IMR-90 (cell line): ENCODE measurements around the gene ASXL2. TPM values are rescaled to one million over a fixed set of nuclear protein-coding genes. Genes with fewer than 3 reads are reported as not detected.

Experiments
- ATAC-seq: fragments of 200-7000 bp; cut with Tn5 transposase; 2 replicates; pipeline ENCODE4 v1.9.1; 2020; ENCODE audit warnings: low read depth, mild to moderate bottlenecking, moderate library complexity
- BruUV-seq: library from RNA; stranded (reverse); fragments of 400-500 nt; replicated peaks from 2 replicates; lab custom pipeline; 2021; lab: Mats Ljungman, UMichigan
- CTCF ChIA-PET: fragments of 300-600 bp; formaldehyde crosslinking; extraction: SDS; loops from one replicate; lab custom pipeline; 2021; ENCODE audit warnings: antibody characterized with exemption; lab: Yijun Ruan, JAX
- POLR2A ChIA-PET: fragments of 300-600 bp; sonication (Branson Sonifier 250); formaldehyde crosslinking; loops from one replicate; lab custom pipeline; 2022; ENCODE audit warnings: antibody characterized with exemption; ENCODE audit not compliant: unreplicated experiment; lab: Charles Lee
- DNase-seq: peaks from one replicate; pipeline ENCODE4 v3.0.0; 2013
- H2AFZ ChIP-seq: replicated peaks from 2 replicates; pipeline ENCODE3; 2013; ENCODE audit warnings: low read length, mild to moderate bottlenecking; ENCODE audit not compliant: poor library complexity
- H2AK5ac ChIP-seq: 2 replicates; pipeline ENCODE4 v1.6.1; 2013; ENCODE audit warnings: low read depth, low read length, inconsistent platforms
- H2AK9ac ChIP-seq: replicated peaks from 2 replicates; pipeline ENCODE3; 2013; ENCODE audit warnings: mild to moderate bottlenecking, low read depth, low read length, moderate library complexity; ENCODE audit not compliant: poor library complexity
- H2BK120ac ChIP-seq: 2 replicates; pipeline ENCODE4 v1.6.1; 2013; ENCODE audit warnings: low read depth, low read length, inconsistent platforms
- H2BK15ac ChIP-seq: 3 replicates; pipeline ENCODE4 v1.6.1; 2013; ENCODE audit warnings: low read depth, low read length, inconsistent platforms
- H2BK20ac ChIP-seq: 2 replicates; pipeline ENCODE4 v1.6.1; 2013; ENCODE audit warnings: low read depth, mild to moderate bottlenecking, inconsistent platforms, low read length, moderate library complexity
- H2BK5ac ChIP-seq: 2 replicates; pipeline ENCODE4 v1.6.1; 2013; ENCODE audit warnings: mild to moderate bottlenecking, low read depth, low read length, inconsistent platforms; ENCODE audit not compliant: poor library complexity, severe bottlenecking
- H3K14ac ChIP-seq: replicated peaks from 2 replicates; pipeline ENCODE4 v1.6.1; 2013; ENCODE audit warnings: low read depth, low read length, inconsistent platforms
- H3K18ac ChIP-seq: 2 replicates; pipeline ENCODE4 v1.6.1; 2013; ENCODE audit warnings: low read depth, low read length, control low read depth
- H3K23ac ChIP-seq: 2 replicates; pipeline ENCODE4 v1.6.1; 2013; ENCODE audit warnings: low read depth, low read length, inconsistent platforms
- H3K27ac ChIP-seq: 2 replicates; pipeline ENCODE4 v1.5.1; 2013; ENCODE audit warnings: mild to moderate bottlenecking, control low read depth, low read length; ENCODE audit not compliant: insufficient read depth
- H3K27me3 ChIP-seq: 2 replicates; pipeline ENCODE4 v1.6.1; 2013; ENCODE audit warnings: low read length; ENCODE audit not compliant: control insufficient read depth, insufficient read depth
- H3K36me3 ChIP-seq: 2 replicates; pipeline ENCODE4 v1.6.1; 2013; ENCODE audit warnings: low read length, mixed read lengths; ENCODE audit not compliant: control insufficient read depth, insufficient read depth
- H3K4ac ChIP-seq: 2 replicates; pipeline ENCODE4 v1.6.1; 2013; ENCODE audit warnings: low read depth, low read length, inconsistent platforms
- H3K4me1 ChIP-seq: 2 replicates; pipeline ENCODE4 v1.6.1; 2013; ENCODE audit warnings: low read length, mixed read lengths; ENCODE audit not compliant: control insufficient read depth, insufficient read depth
- H3K4me2 ChIP-seq: 2 replicates; pipeline ENCODE4 v1.6.1; 2013; ENCODE audit warnings: low read depth, mild to moderate bottlenecking, control low read depth, low read length, moderate library complexity
- H3K4me3 ChIP-seq: 2 replicates; pipeline ENCODE4 v1.5.1; 2013; ENCODE audit warnings: low read depth, mild to moderate bottlenecking, control low read depth, low read length, moderate library complexity; ENCODE audit not compliant: insufficient read depth
- H3K56ac ChIP-seq: 2 replicates; pipeline ENCODE4 v1.6.1; 2013; ENCODE audit warnings: low read length, inconsistent platforms; ENCODE audit not compliant: insufficient read depth; ENCODE audit errors: extremely low read depth
- H3K79me1 ChIP-seq, 2 experiments: 2 replicates each; pipeline ENCODE4 v1.6.1; 2013; ENCODE audit warnings: low read length in 2 of 2, inconsistent platforms in 1 of 2, low read depth in 1 of 2
- H3K9ac ChIP-seq: 2 replicates; pipeline ENCODE4 v1.6.1; 2013; ENCODE audit warnings: low read depth, low read length, control low read depth
- H3K9me1 ChIP-seq: 2 replicates; pipeline ENCODE4 v1.6.1; 2013; ENCODE audit warnings: low read length, inconsistent platforms; ENCODE audit not compliant: insufficient read depth
- H3K9me3 ChIP-seq: 2 replicates; pipeline ENCODE4 v1.6.1; 2013; ENCODE audit warnings: low read length; ENCODE audit not compliant: control insufficient read depth, insufficient read depth
- H4K20me1 ChIP-seq: 2 replicates; pipeline ENCODE4 v1.6.1; 2013; ENCODE audit warnings: low read length, inconsistent platforms; ENCODE audit not compliant: insufficient read depth
- H4K5ac ChIP-seq: 2 replicates; pipeline ENCODE4 v1.6.1; 2013; ENCODE audit warnings: mild to moderate bottlenecking, low read depth, low read length, control low read depth
- H4K8ac ChIP-seq, 2 experiments: 2 replicates each; pipeline ENCODE4 v1.6.1; 2013; ENCODE audit warnings: low read depth in 2 of 2, low read length in 2 of 2, control low read depth in 1 of 2, inconsistent platforms in 1 of 2
- H4K91ac ChIP-seq: 2 replicates; pipeline ENCODE4 v1.6.1; 2013; ENCODE audit warnings: low read depth, low read length, inconsistent platforms; ENCODE audit not compliant: insufficient read depth
- BHLHE40 ChIP-seq: fragments of 150-350 bp; IDR thresholded peaks from 2 replicates; pipeline ENCODE4 v1.6.1; 2016; ENCODE audit warnings: mild to moderate bottlenecking, low read depth, low read length
- CEBPB ChIP-seq: IDR thresholded peaks from 2 replicates; pipeline ENCODE4 v1.6.1; 2012; ENCODE audit warnings: low read depth, low read length, improper control_type of control experiment
- CHD1 ChIP-seq: IDR thresholded peaks from 2 replicates; pipeline ENCODE4 v1.6.1; 2012; ENCODE audit warnings: low read depth, low read length, improper control_type of control experiment
- CTCF ChIP-seq: conservative IDR thresholded peaks from 2 replicates; pipeline ENCODE4 v1.5.1; 2012; ENCODE audit warnings: mild to moderate bottlenecking, low read depth, low read length, improper control_type of control experiment
- FOS ChIP-seq: fragments of 150-350 bp; IDR thresholded peaks from 2 replicates; pipeline ENCODE4 v1.6.1; 2016; ENCODE audit warnings: low read depth, low read length
- MAZ ChIP-seq: IDR thresholded peaks from 2 replicates; pipeline ENCODE4 v1.6.1; 2012; ENCODE audit warnings: low read depth, mild to moderate bottlenecking, low read length, improper control_type of control experiment, moderate library complexity, borderline replicate concordance
- NFE2L2 ChIP-seq: fragments of 150-350 bp; IDR thresholded peaks from 2 replicates; pipeline ENCODE4 v1.6.1; 2016; ENCODE audit warnings: low read depth, mild to moderate bottlenecking, low read length
- RAD21 ChIP-seq: IDR thresholded peaks from 2 replicates; pipeline ENCODE4 v1.6.1; 2012; ENCODE audit warnings: low read length, improper control_type of control experiment
- RCOR1 ChIP-seq: IDR thresholded peaks from 2 replicates; pipeline ENCODE4 v1.6.1; 2012; ENCODE audit warnings: mild to moderate bottlenecking, low read length, improper control_type of control experiment; ENCODE audit not compliant: insufficient replicate concordance
- SMC3 ChIP-seq: fragments of 150-350 bp; IDR thresholded peaks from 2 replicates; pipeline ENCODE4 v1.6.1; 2016; ENCODE audit warnings: low read depth, mild to moderate bottlenecking, antibody characterized with exemption, low read length, moderate library complexity
- USF2 ChIP-seq: fragments of 150-350 bp; IDR thresholded peaks from 2 replicates; pipeline ENCODE4 v1.6.1; 2017; ENCODE audit warnings: mild to moderate bottlenecking, antibody characterized with exemption, low read length, low read depth
- WGBS, 2 experiments: methylation state at CpG; one replicate each; pipeline versions ENCODE4 v1.1.5 to v1.1.7; 2013; ENCODE audit warnings: missing lambda C conversion rate in 2 of 2; ENCODE audit not compliant: insufficient read length in 1 of 2; ENCODE audit errors: extremely low coverage in 2 of 2; 5-methylcytosine and 5-hydroxymethylcytosine counted together
- dilution Hi-C: fragments of 300-500 bp; cut with HindIII; formaldehyde crosslinking; loops from one replicate; pipeline ENCODE4 v1.14.3; 2018; ENCODE audit warnings: low sequenced_read_pairs; ENCODE audit not compliant: unreplicated experiment
- in situ Hi-C: fragments of 300-500 bp; cut with MboI; formaldehyde crosslinking; loops from 3 replicates; pipeline ENCODE4 v1.14.3; 2019; ENCODE audit warnings: low sequenced_read_pairs, inconsistent platforms, mixed read lengths
- intact Hi-C: fragments of 100-400 bp; cut with micrococcal nuclease; formaldehyde crosslinking; loops from 2 replicates; pipeline ENCODE4 v1.10.0; 2022
- polyA plus RNA-seq, 3 experiments: library from polyadenylated mRNA; depleted of rRNA; stranded (reverse); fragments of >200 nt; gene quantifications; 2 replicates each; pipeline ENCODE4 v1.2.3, GENCODE V29; 2012; ENCODE audit warnings: low replicate concordance in 1 of 3
- total RNA-seq: library from RNA; depleted of rRNA; stranded (reverse); fragments of >200 nt; gene quantifications from 2 replicates; pipeline ENCODE4 v1.2.3, GENCODE V29; 2012

The ASXL2 gene
- total and polyA plus RNA-seq, 2 of the 4 experiments (the other 2 are of a cell fraction) = 5.3 to 8.1 TPM

- BruUV-seq = no TSS peak
- ChIA-PET CTCF (interaction anchor here (1.0 to 1.1 kb wide), 2 partner anchors 15 to 78 kb away, joined by 4 to 5 read pairs; no protein-coding TSS in a partner anchor), POLR2A (no interaction called here)
- Histone ChIP-seq H2BK120ac (no peak overlapping the region), H3K4me2 (no peak overlapping the region), H4K5ac (no peak overlapping the region), H3K4me3 (no peak overlapping the region), H4K8ac (no peak overlapping the region), H4K91ac (no peak overlapping the region), H2AFZ (no peak overlapping the region), H3K9me1 (peaks cover 7% of the 10 kb centered on the region; the same call in 1 of the 2 replicates), H3K36me3 (no peaks in the 10 kb centered on the region), H2BK15ac (no peak overlapping the region), H3K56ac (no peak overlapping the region), H3K14ac (no peak overlapping the region), H2BK5ac (no peak overlapping the region), H3K9ac (no peak overlapping the region), H3K79me1 (no peaks in the 10 kb centered on the region), H3K27ac (no peak overlapping the region), H4K20me1 (no peaks in the 10 kb centered on the region), H3K23ac (no peak overlapping the region), H3K4ac (no peak overlapping the region), H3K27me3 (peaks cover 11% of the 10 kb centered on the region), H3K4me1 (no peaks in the 10 kb centered on the region), H2AK9ac (no peak overlapping the region), H3K9me3 (no peaks in the 10 kb centered on the region), H3K18ac (no peak overlapping the region), H2AK5ac (no peak overlapping the region), H2BK20ac (no peak overlapping the region)
- in situ Hi-C loops = no loop called here
- DNase-seq (no peak), ATAC-seq (no peak)
- intact Hi-C loops = no loop called here
- no CpG with 5 or more reads among the region's 2 CpGs for WGBS, 2 experiments
- no peak for TF ChIP-seq CTCF
- no peak for TF ChIP-seq FOS
- TF ChIP-seq MAZ = no peak
- TF ChIP-seq RCOR1 = no peak
- TF ChIP-seq SMC3 = no peak
- TF ChIP-seq RAD21 = no peak
- no peak for TF ChIP-seq CHD1
- no peak for TF ChIP-seq CEBPB
- no peak for TF ChIP-seq USF2
- no peak for TF ChIP-seq BHLHE40
- TF ChIP-seq NFE2L2 = no peak
- dilution Hi-C loops = no loop called here
These were observed 192.5 kb downstream of the ASXL2 start for GRCh38 chr2:25685741-25686140.
